ENCODE data around the gene NPEPL1.

Gene NPEPL1

GRCh38 chr20:58684291-58684690 lies 8.3 kb upstream of the NPEPL1 start:
- no peak for DNase-seq (ENCODE audit: low read depth)

GRCh38 chr20:58685988-58686387 lies 6.6 kb upstream of the NPEPL1 start:
- DNase-seq (ENCODE audit: low read depth), result no peak

DNA sequence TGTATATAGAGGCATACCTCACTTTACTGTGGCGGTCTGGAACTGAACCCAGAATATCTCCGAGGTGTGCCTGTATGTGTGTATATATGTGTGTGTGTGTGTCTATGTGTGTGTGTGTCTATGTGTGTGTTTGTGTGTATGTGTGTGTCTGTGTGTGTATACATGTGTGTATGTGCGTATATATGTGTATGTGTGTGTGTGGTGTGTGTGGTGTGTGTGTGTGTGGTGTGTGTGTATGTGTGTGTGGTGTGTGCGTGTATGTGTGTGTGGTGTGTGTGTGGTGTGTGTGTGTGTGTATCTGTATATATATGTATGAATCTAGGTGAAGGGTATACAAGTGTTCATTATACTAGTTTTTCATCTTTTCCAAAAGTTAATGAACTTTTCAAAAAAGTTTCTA lies 4.2 kb upstream of the NPEPL1 start:
- DNase-seq (ENCODE audit: low read depth), result no peak

- DNase-seq (ENCODE audit: low read depth), result no peak
These were observed 3.8 kb upstream of the NPEPL1 start for GRCh38 chr20:58688840-58689239.

- DNase-seq (ENCODE audit: low read depth), result no peak
These were observed 2.0 kb upstream of the NPEPL1 start for GRCh38 chr20:58690396-58691135.

DNA sequence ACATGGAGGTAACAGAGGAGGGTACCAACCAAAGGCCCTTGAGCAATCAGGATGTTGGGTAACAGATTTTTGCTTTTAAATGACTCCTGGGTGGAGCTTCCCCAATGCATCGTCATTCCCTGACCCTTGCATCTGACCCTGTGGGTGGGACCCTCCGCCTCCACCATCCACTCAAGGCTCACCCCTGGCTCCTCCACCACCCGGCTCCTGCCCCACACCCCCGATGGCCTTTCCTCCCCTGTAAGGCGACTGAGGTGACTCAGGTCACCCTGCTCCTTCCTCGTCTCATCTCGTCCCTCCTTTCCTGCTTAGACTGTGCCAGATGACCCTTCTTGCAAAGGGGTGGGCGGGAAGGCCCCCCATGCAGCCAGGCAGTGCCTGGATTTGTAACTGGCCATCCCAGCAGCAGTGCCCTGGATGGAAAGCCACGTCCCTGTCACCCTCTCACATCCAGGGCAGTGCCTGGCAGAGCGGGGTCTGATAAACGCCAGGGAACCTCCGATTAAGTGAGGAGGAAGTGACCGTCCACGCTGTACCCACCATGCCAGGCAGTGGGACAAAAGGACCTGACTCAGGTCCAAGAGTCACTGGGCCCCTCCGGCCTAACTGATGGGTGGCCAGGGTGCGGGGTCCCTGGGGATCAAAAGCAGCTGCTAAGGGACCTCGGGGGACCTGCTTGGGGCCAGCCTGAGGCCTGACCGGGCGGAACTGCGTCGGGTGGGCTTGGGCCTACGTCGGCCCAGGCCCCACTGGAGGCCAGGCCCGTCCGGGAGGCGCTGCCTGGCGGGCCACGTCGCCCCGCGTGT lies 624 bp upstream of the NPEPL1 start:
- no peak for DNase-seq (ENCODE audit: low read depth)

DNA sequence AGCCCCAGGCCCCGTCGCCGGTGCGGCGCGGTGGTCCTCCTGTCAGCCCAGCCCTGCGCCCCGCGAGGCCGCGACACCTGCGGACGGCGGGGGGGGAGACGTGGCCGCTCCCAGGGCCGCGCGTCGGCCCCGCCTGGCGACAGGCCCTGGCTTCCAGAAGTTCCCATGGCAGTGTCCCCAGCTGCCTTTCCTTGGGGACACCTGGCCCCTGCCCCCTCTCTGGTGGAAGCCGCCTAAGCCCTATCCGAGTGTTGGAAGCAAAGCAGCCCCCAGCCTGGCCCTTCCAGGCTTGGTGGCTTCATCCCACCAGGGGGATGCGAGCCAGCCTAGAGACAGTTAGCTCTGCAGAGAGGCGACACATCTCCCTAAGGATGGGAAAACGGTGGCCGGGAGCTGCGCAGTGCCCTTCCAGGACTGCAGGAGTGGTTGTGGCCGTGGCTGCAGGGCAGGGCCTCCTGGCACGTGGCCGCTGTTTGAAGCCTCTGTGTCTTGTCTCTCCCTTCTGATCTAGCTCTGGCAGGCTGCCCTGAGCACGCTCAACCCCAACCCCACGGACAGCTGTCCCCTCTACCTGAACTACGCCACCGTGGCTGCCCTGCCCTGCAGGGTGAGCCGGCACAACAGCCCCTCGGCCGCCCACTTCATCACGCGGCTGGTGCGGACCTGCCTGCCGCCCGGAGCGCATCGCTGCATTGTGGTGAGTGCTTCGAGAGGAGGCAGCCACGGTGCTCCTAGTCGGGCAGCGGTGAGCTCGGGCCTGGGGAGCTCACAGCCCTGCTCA lies 816 bp downstream of the NPEPL1 start:
- no peak for DNase-seq (ENCODE audit: low read depth)

- no peak for DNase-seq (ENCODE audit: low read depth)
These were observed 1.9 kb downstream of the NPEPL1 start for GRCh38 chr20:58694241-58695083.

DNA sequence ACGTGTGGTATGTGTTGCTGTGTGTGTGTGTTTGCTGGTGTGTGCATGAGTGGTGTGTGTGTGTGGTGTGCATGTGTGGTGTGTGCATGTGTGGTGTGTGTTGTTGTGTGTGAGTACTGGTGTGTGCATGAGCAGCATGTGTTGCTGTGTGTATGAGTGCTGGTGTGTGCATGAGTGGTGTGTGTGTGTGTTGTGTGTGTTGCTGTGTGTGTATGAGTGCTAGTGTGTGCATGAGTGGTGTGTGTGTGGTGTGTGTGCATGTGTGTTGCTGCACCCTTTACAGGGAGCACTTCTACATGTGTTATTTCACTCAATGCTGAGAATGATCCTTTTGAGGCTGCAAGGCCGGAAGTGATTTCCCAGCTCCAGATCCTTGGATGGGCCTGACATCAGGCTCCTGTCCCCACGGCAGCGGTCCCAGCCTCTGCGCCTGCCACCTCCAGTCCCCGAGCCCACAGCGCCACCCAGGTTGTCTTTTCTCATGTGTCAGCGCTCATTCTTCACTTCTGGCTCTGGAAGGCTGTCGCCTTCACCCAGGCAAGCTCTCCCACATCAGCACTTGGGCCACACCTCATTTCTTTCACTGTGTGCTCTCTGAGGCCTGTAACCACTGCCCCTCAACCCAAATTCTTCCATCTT lies 2.6 kb downstream of the NPEPL1 start:
- no peak for DNase-seq (ENCODE audit: low read depth)

GRCh38 chr20:58695895-58696375 lies 3.3 kb downstream of the NPEPL1 start:
- DNase-seq (ENCODE audit: low read depth), result no peak

- DNase-seq (ENCODE audit: low read depth), result no peak
These were observed 3.9 kb downstream of the NPEPL1 start for GRCh38 chr20:58696411-58696961.

DNA sequence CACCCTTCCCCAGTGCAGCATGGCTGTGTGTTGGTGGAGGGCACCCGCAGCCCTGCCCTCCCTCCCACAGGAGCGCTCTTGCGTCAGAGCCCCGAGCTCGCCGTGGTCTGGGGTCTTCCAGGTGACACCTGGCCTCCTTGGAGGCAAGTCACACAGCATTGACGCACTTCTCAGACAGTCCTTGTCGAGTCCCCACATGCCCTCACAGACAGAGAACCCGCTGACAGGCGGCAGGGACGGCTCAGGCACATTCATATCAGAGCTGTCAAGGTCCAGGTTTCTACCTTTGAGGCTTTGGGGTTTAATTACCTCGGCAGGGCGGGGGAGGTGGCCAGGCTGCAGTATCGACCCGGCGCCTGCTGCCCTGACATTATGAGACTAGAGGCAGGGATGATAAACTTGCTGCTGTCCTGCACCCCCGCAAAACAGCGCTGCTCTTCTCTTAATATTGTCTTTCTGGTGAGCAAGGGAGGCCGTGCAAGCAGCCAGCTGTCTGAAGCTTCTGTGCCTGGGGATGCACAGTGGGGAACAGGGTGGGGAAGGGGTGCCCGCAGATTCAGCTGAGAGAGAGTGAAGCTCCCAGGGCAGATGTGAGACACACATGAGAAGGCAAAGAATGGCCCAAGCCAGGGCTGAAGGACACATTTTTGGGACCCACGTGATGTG lies 4.7 kb downstream of the NPEPL1 start:
- no peak for DNase-seq (ENCODE audit: low read depth)

GRCh38 chr20:58697867-58698703 lies 5.5 kb downstream of the NPEPL1 start:
- DNase-seq (ENCODE audit: low read depth), result no peak

GRCh38 chr20:58698741-58699622 lies 6.4 kb downstream of the NPEPL1 start:
- DNase-seq (ENCODE audit: low read depth), result no peak

- DNase-seq (ENCODE audit: low read depth), result no peak
These were observed 7.1 kb downstream of the NPEPL1 start for GRCh38 chr20:58699623-58700107.

GRCh38 chr20:58700121-58700821 lies 7.7 kb downstream of the NPEPL1 start:
- DNase-seq (ENCODE audit: low read depth), result no peak

GRCh38 chr20:58700823-58701222 lies 8.2 kb downstream of the NPEPL1 start:
- no peak for DNase-seq (ENCODE audit: low read depth)
